Hepatocyte (in vitro differentiated cells): ENCODE data around the gene GPR152. TPM values are rescaled to one million over a fixed set of nuclear protein-coding genes. Genes with fewer than 3 reads are reported as not detected.
"Not testable (repeated sequence)": the region's sequence is repeated elsewhere in the genome, so short reads cannot be mapped to it uniquely, and the experiment has no call there.

Source experiments
- DNase-seq: peaks from one replicate; pipeline ENCODE4 v3.0.0-alpha.2; 2016; ENCODE audit warnings: low spot score
- H2AFZ ChIP-seq: fragments of 200-600 bp; sonication (generic); 2 replicates; pipeline ENCODE4 v1.6.0; 2016; ENCODE audit warnings: antibody characterized with exemption, mild to moderate bottlenecking
- H3K27ac ChIP-seq: fragments of 200-600 bp; sonication (generic); 2 replicates; pipeline ENCODE4 v1.5.1; 2016; ENCODE audit warnings: mild to moderate bottlenecking
- H3K27me3 ChIP-seq: fragments of 200-600 bp; sonication (generic); 2 replicates; pipeline ENCODE4 v1.6.1; 2016
- H3K36me3 ChIP-seq: fragments of 200-600 bp; sonication (generic); replicated peaks from 2 replicates; pipeline ENCODE4 v1.5.1; 2016; ENCODE audit warnings: low read depth; ENCODE audit not compliant: insufficient read depth
- H3K4me1 ChIP-seq: fragments of 200-600 bp; sonication (generic); 2 replicates; pipeline ENCODE4 v1.5.1; 2016; ENCODE audit warnings: mild to moderate bottlenecking, moderate library complexity; ENCODE audit not compliant: insufficient read depth
- H3K4me2 ChIP-seq: fragments of 200-600 bp; sonication (generic); 2 replicates; pipeline ENCODE4 v1.6.0; 2016
- H3K4me3 ChIP-seq: fragments of 200-600 bp; sonication (generic); 2 replicates; pipeline ENCODE4 v1.5.1; 2016; ENCODE audit warnings: mild to moderate bottlenecking
- H3K79me2 ChIP-seq: fragments of 200-600 bp; sonication (generic); 2 replicates; pipeline ENCODE4 v1.6.0; 2017; ENCODE audit warnings: mild to moderate bottlenecking
- H3K9me2 ChIP-seq: fragments of 200-600 bp; sonication (generic); replicated peaks from 2 replicates; pipeline ENCODE4 v1.6.0; 2017; ENCODE audit warnings: mild to moderate bottlenecking; ENCODE audit not compliant: insufficient read depth
- H3K9me3 ChIP-seq: fragments of 200-600 bp; sonication (generic); 2 replicates; pipeline ENCODE4 v1.5.1; 2016; ENCODE audit warnings: low read depth, mild to moderate bottlenecking
- H4K20me1 ChIP-seq: fragments of 200-600 bp; sonication (generic); 2 replicates; pipeline ENCODE4 v1.6.0; 2016; ENCODE audit warnings: mild to moderate bottlenecking; ENCODE audit not compliant: insufficient read depth, poor library complexity, severe bottlenecking
- CTCF ChIP-seq: fragments of 200-600 bp; sonication (generic); IDR thresholded peaks from 2 replicates; pipeline ENCODE4 v1.5.1; 2016; ENCODE audit warnings: antibody characterized with exemption, mild to moderate bottlenecking; ENCODE audit not compliant: poor library complexity
- EZH2 ChIP-seq: fragments of 200-600 bp; sonication (generic); IDR thresholded peaks from 2 replicates; pipeline ENCODE4 v1.6.1; 2016; ENCODE audit warnings: antibody characterized with exemption, mild to moderate bottlenecking, borderline replicate concordance
- EZH2phosphoT487 ChIP-seq: fragments of 200-600 bp; sonication (generic); IDR thresholded peaks from one replicate; pipeline ENCODE4 v1.6.1; 2018; ENCODE audit warnings: antibody characterized with exemption, mild to moderate bottlenecking, low read depth, moderate library complexity; ENCODE audit not compliant: unreplicated experiment, severe bottlenecking
- WGBS: methylation state at CpG from one replicate; pipeline ENCODE4 v1.1.6; 2016; ENCODE audit warnings: low lambda C conversion rate; ENCODE audit errors: missing lambda C conversion rate; 5-methylcytosine and 5-hydroxymethylcytosine counted together
- polyA plus RNA-seq: library from polyadenylated mRNA; unstranded; fragments of >200 nt; fragmentation: Nextera tagmentation; extraction: Ambion mirVana; gene quantifications from 2 replicates; pipeline ENCODE4 v1.2.1, GENCODE V29; 2016
- total RNA-seq: library from RNA; depleted of rRNA; stranded (reverse); fragments of >200 nt; gene quantifications from 2 replicates; pipeline ENCODE4 v1.2.3, GENCODE V29; 2014

GPR152 gene
- total and polyA plus RNA-seq, 2 experiments from 2014 or later: not detected

DNA sequence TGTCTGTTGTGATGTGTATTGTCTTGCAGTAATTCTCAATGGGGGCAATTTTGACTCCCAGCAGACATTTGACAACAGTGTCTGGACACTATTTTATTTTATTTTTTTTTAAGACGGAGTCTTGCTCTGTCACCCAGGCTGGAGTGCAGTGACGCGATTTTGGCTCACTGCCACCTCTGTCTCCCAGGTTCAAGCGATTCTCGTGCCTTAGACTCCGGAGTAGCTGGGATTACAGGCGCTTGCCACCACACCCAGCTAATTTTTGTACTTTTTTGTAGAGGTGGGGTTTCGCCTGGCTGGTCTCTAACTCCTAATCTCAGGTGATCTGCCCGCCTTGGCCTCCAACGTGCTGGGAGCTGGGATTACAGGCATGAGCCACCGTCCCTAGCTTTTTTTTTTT lies 22.8 kb downstream of the GPR152 start:
- H3K27me3 ChIP-seq: no peaks in the 10 kb centered on the region
- H3K9me3 ChIP-seq: no peaks in the 10 kb centered on the region
- WGBS: 93% methylated on average over 11 of the region's 11 CpGs
- H3K4me2 ChIP-seq: peak overlapping the region; percentile 96
- no peaks in the 10 kb centered on the region for H4K20me1 ChIP-seq
- no peak for TF ChIP-seq EZH2phosphoT487
- peaks cover 10% of the 10 kb centered on the region for H3K4me1 ChIP-seq
- H3K79me2 ChIP-seq: peaks cover 24% of the 10 kb centered on the region
- no peak overlapping the region for H3K27ac ChIP-seq
- no peaks in the 10 kb centered on the region for H3K9me2 ChIP-seq
- H3K36me3 ChIP-seq: no peaks in the 10 kb centered on the region
- H3K4me3 ChIP-seq: no peak overlapping the region
- no peak overlapping the region for H2AFZ ChIP-seq
- no peak for DNase-seq

GRCh38 chr11:67429038-67429668 lies 23.4 kb downstream of the GPR152 start:
- peak overlapping the region; percentile 57 for H2AFZ ChIP-seq
- H4K20me1 ChIP-seq: no peaks in the 10 kb centered on the region
- WGBS: 71% methylated on average over 9 of the region's 12 CpGs
- H3K4me2 ChIP-seq: peak overlapping the region; percentile 96
- H3K4me1 ChIP-seq: peaks cover 10% of the 10 kb centered on the region
- TF ChIP-seq CTCF: no peak
- no peak for TF ChIP-seq EZH2
- no peaks in the 10 kb centered on the region for H3K27me3 ChIP-seq
- DNase-seq: no peak
- no peaks in the 10 kb centered on the region for H3K9me2 ChIP-seq
- peaks cover 24% of the 10 kb centered on the region for H3K79me2 ChIP-seq
- H3K27ac ChIP-seq: peak overlapping the region; percentile 84
- H3K9me3 ChIP-seq: no peaks in the 10 kb centered on the region
- peak overlapping the region; percentile 86 for H3K4me3 ChIP-seq
- H3K36me3 ChIP-seq: no peaks in the 10 kb centered on the region

GRCh38 chr11:67428052-67429001 lies 24.2 kb downstream of the GPR152 start, which contains the start of gene RPS6KB2:
RPS6KB2 (plus strand) TSS chr11:67428494; CDS start chr11:67428546, 52 bp downstream.
- Histone ChIP-seq H3K27me3 (no peaks in the 10 kb centered on the region), H3K9me3 (no peaks in the 10 kb centered on the region), H3K4me1 (peaks cover 10% of the 10 kb centered on the region), H3K79me2 (peaks cover 24% of the 10 kb centered on the region), H3K27ac (peak within 1 kb of the TSS; percentile 84), H3K36me3 (no peaks in the 10 kb centered on the region), H3K4me3 (peak within 1 kb of the TSS; percentile 86), H3K4me2 (peak within 1 kb of the TSS; percentile 96), H4K20me1 (no peaks in the 10 kb centered on the region), H2AFZ (peak within 1 kb of the TSS; percentile 57), H3K9me2 (no peaks in the 10 kb centered on the region)
- peak; percentile 98 for DNase-seq
- TF ChIP-seq CTCF (no peak), EZH2 (no peak), EZH2phosphoT487 (no peak)
- 3% methylated on average over 68 of the region's 68 CpGs for WGBS

- H3K27me3 ChIP-seq, DNase-seq, H3K9me3 ChIP-seq, H3K36me3 ChIP-seq, H3K4me1 ChIP-seq, H4K20me1 ChIP-seq, H3K9me2 ChIP-seq: not testable (repeated sequence)
- Histone ChIP-seq H2AFZ (peak overlapping the region; percentile 36), H3K4me2 (peak overlapping the region; percentile 79), H3K79me2 (peaks cover 24% of the 10 kb centered on the region), H3K4me3 (peak overlapping the region; percentile 60), H3K27ac (peak overlapping the region; percentile 79)
- 86% methylated on average over 19 of the region's 19 CpGs for WGBS
These were observed 25.1 kb downstream of the GPR152 start for GRCh38 chr11:67427364-67427859.
